Activated CD4-positive, CD25-positive, alpha-beta regulatory T cell treated with anti-CD3 and anti-CD28 coated beads, Interleukin-2, amount 50 U/mL, for 16 hours (primary cell): Measurements from ENCODE around the gene CCNY.

ENCODE experiments used
- DNase-seq: peaks from one replicate; pipeline ENCODE4 v3.0.0-alpha.2; 2020; ENCODE audit warnings: low read depth, low spot score

Gene CCNY

GRCh38 chr10:35331894-35332640 lies 4.2 kb upstream of the CCNY start:
- no peak for DNase-seq

- no peak for DNase-seq
Observed at GRCh38 chr10:35334297-35334696, 2.0 kb upstream of the CCNY start.

GRCh38 chr10:35335133-35336083 lies 901 bp upstream of the CCNY start:
- no peak for DNase-seq

- no peak for DNase-seq
Observed at GRCh38 chr10:35336921-35337823, 863 bp downstream of the CCNY start.

- no peak for DNase-seq
Observed at GRCh38 chr10:35339942-35340341, 3.6 kb downstream of the CCNY start.

- DNase-seq = no peak
Observed at GRCh38 chr10:35340975-35341374, 4.7 kb downstream of the CCNY start.

GRCh38 chr10:35341521-35341920 lies 5.2 kb downstream of the CCNY start:
- DNase-seq = no peak

GRCh38 chr10:35342183-35342753 lies 6.0 kb downstream of the CCNY start:
- DNase-seq = no peak

- no peak for DNase-seq
Observed at GRCh38 chr10:35343739-35344138, 7.4 kb downstream of the CCNY start.

- DNase-seq = no peak
Observed at GRCh38 chr10:35345383-35345742, 9.1 kb downstream of the CCNY start.

GRCh38 chr10:35346248-35346647 lies 9.9 kb downstream of the CCNY start:
- DNase-seq = no peak

- DNase-seq = no peak
Observed at GRCh38 chr10:35347121-35347562, 10.8 kb downstream of the CCNY start.

- DNase-seq = no peak
Observed at GRCh38 chr10:35347899-35348608, 11.7 kb downstream of the CCNY start.

- DNase-seq = no peak
Observed at GRCh38 chr10:35348609-35349388, 12.5 kb downstream of the CCNY start.

- no peak for DNase-seq
Observed at GRCh38 chr10:35349389-35349915, 13.1 kb downstream of the CCNY start.

- no peak for DNase-seq
Observed at GRCh38 chr10:35351021-35351420, 14.7 kb downstream of the CCNY start.

- no peak for DNase-seq
Observed at GRCh38 chr10:35352097-35352496, 15.8 kb downstream of the CCNY start.

GRCh38 chr10:35352512-35352911 lies 16.2 kb downstream of the CCNY start:
- no peak for DNase-seq

- DNase-seq = no peak
Observed at GRCh38 chr10:35353395-35353794, 17.1 kb downstream of the CCNY start.

- DNase-seq = no peak
Observed at GRCh38 chr10:35353805-35354204, 17.5 kb downstream of the CCNY start.
